Measurements from ENCODE around the gene LHX4. TPM values are rescaled to one million over a fixed set of nuclear protein-coding genes. Genes with fewer than 3 reads are reported as not detected.

LHX4 gene
- total RNA-seq, 3 donors from 2014 or later: 0.41 to 2.5 (median 0.89) TPM

DNA sequence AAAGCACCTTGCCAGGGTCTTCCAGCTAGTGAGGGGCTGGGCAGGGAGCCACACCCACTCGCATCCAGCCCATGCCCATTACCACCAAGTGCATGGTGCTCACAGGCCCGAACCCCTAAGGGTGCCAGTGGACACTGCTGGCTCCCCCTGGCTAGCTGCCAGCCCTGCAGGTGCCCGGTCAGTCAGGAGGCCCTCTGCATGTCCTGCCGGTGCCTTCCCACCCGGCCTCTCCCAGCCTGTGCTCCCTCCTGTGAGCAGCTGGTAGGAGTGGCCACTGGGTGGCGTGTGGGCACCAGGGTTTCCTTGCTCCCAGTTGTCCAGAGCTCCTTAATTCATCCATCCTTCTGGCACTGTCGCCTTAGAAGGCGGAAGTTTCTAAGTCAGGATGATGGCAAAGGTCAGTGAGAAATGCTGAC, 42.0 kb upstream of the LHX4 start:
- intact Hi-C loops (cut with DNase I, micrococcal nuclease): no loop called here
- Histone ChIP-seq H3K36me3 (ENCODE audit: low read depth) (peaks cover 5% of the 10 kb centered on the region), H3K4me1 (ENCODE audit: low read depth) (no peaks in the 10 kb centered on the region), H3K4me3 (no peak overlapping the region), H3K9me3 (no peaks in the 10 kb centered on the region)
- ATAC-seq (peak; percentile 84), DNase-seq (peak in 2 of 3 donors; percentile 66 to 70)
- TF ChIP-seq, protein P1, sequence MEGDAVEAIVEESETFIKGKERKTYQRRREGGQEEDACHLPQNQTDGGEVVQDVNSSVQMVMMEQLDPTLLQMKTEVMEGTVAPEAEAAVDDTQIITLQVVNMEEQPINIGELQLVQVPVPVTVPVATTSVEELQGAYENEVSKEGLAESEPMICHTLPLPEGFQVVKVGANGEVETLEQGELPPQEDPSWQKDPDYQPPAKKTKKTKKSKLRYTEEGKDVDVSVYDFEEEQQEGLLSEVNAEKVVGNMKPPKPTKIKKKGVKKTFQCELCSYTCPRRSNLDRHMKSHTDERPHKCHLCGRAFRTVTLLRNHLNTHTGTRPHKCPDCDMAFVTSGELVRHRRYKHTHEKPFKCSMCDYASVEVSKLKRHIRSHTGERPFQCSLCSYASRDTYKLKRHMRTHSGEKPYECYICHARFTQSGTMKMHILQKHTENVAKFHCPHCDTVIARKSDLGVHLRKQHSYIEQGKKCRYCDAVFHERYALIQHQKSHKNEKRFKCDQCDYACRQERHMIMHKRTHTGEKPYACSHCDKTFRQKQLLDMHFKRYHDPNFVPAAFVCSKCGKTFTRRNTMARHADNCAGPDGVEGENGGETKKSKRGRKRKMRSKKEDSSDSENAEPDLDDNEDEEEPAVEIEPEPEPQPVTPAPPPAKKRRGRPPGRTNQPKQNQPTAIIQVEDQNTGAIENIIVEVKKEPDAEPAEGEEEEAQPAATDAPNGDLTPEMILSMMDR (IDR thresholded peaks at IDR 0.05): no peak

DNA sequence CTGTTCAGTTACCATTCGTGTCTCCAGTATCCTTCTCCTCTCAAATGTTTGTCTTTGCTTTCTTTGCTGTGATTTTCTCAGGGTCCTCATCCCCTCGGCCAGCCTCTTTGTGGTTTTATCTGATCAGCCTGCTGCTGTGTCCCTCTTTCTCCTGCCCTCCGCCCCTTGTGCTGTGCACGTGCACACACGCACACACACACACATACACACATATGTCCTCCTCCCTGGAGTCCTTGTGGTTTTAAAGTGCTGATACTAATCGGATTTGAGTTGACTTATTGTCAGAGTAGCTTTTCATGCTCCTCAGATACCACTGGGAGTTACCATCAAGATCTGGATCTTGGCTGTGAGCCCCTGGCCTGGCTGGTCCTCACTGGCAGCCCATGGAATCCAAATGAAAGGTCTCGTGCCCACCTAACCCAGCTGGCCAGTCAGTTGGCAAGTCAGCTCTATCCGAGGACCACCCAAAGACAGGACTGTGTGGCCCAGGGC, 41.3 kb upstream of the LHX4 start:
- intact Hi-C loops (cut with DNase I, micrococcal nuclease): no loop called here
- Histone ChIP-seq H3K4me3 (no peak overlapping the region), H3K9me3 (no peaks in the 10 kb centered on the region), H3K36me3 (ENCODE audit: low read depth) (peaks cover 5% of the 10 kb centered on the region), H3K4me1 (ENCODE audit: low read depth) (peaks cover 2% of the 10 kb centered on the region)
- TF ChIP-seq, protein P1 (IDR thresholded peaks at IDR 0.05): no peak
- DNase-seq (no peak), ATAC-seq (no peak)

DNA sequence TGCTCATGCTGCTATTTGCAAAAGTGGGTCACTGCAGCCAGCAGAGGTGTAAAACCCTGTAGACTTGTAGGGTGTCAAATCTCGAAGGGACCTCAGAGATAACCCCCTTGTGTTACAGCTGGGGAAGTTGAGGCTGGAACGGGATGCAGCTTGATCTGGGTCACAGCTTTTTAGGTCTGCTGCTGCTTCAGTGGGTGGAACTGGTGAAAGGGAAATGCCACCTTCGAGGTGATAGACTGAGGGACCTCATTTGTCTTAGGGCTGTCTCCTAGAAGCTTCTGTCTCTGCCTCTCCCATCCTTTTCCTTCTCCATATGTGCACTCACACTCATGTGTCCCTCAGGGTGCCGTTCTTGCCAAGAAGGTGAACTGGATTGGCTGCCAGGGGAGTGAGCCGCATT, 40.0 kb upstream of the LHX4 start:
- no peak for DNase-seq
- no peaks in the 10 kb centered on the region for H3K36me3 ChIP-seq (ENCODE audit: low read depth)
- intact Hi-C loops (cut with DNase I, micrococcal nuclease): no loop called here
- ATAC-seq: no peak
- peaks cover 5% of the 10 kb centered on the region for H3K4me1 ChIP-seq (ENCODE audit: low read depth)
- no peak overlapping the region for H3K4me3 ChIP-seq
- TF ChIP-seq, protein P1 (IDR thresholded peaks at IDR 0.05): no peak
- no peaks in the 10 kb centered on the region for H3K9me3 ChIP-seq

DNA sequence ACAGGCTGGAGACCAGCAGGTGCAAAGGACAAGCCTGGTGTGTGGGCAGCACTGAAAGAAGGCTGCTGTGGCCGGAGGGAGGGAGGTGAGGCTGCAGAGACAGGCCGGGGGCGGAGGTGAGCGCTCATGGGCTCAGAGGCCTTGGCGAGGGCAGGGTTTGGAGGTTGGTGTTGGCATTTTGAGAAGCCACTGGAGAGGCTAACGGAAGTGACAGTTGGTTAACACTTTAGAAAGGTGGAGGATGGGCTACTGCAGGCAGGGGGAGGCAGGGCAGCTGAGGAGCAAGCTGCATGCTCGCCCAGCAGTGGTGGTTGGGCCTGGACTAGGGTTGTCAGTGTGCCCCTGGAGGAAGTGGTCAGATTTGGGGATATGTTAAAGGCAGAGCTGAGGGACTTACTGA, 37.9 kb upstream of the LHX4 start:
- intact Hi-C loops (cut with DNase I, micrococcal nuclease): no loop called here
- no peak overlapping the region for H3K4me3 ChIP-seq
- DNase-seq (no peak), ATAC-seq (no peak)
- peaks cover 5% of the 10 kb centered on the region for H3K4me1 ChIP-seq (ENCODE audit: low read depth)
- peaks cover 2% of the 10 kb centered on the region for H3K36me3 ChIP-seq (ENCODE audit: low read depth)
- TF ChIP-seq, protein P1 (IDR thresholded peaks at IDR 0.05): no peak
- no peaks in the 10 kb centered on the region for H3K9me3 ChIP-seq

DNA sequence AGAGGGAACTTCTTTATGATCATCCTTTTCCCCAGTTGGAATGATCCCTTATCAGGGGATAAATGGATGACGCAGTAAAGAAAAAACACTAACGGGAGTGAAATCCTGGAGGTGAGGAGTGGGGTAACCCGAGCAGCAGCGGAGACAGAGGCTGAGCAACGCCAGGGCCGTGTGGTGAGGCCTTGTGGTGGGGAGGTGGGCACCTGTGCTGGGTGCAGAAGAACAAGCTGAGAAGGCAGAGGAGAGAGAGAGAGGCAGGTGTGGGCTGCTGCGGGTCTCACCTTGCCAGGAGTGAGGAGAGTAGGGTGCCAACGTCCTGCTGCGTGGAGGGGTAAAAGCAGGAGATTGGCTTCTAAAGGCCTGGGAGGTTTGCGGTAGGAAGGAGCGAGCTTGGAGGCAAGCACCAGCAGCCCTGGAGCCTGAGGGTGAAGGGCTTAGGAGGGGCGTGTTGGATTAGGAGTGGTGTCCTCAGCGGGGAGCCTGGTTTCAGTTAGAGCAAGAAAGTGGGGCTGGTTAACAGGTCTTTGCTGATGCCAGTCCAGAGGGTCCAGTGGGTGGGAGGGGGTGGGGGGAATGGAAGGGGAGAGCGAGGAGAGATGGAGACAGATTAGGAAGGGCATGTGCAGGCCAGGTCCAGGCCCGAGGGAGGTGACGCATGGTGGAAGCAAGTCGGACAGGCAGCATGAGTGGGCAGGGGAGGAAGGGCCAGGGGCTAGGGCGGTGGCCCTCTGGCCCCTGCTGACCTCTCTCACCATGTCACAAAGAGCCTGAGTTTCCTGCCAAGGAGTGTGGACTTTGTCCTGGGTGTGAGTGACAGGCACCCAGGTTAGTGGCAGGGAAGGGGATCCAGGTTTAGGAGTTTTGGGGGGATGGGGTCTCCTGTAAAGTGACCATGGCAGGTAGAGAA, 36.7 kb upstream of the LHX4 start:
- TF ChIP-seq, protein P1 (IDR thresholded peaks at IDR 0.05): no peak
- H3K4me3 ChIP-seq: no peak overlapping the region
- ATAC-seq (peak; percentile 70), DNase-seq (peak in 2 of 3 donors; percentile 47 to 69)
- peaks cover 5% of the 10 kb centered on the region for H3K4me1 ChIP-seq (ENCODE audit: low read depth)
- no peaks in the 10 kb centered on the region for H3K9me3 ChIP-seq
- intact Hi-C loops (cut with DNase I, micrococcal nuclease): no loop called here
- peaks cover 2% of the 10 kb centered on the region for H3K36me3 ChIP-seq (ENCODE audit: low read depth)
